CD4-positive, alpha-beta T cell (primary cell): ENCODE results near the gene ITGB6. TPM values are rescaled to one million over a fixed set of nuclear protein-coding genes. Genes with fewer than 3 reads are reported as not detected.

Experiments
- ATAC-seq: fragments of 200-7000 bp; cut with Tn5 transposase; one replicate; pipeline ENCODE4 v1.10.0; 2022; ENCODE audit warnings: mild to moderate bottlenecking; ENCODE audit not compliant: poor library complexity
- CTCF ChIA-PET: fragments of 350-600 bp; sonication (Branson Sonifier 250); formaldehyde crosslinking; loops from one replicate; lab custom pipeline; 2021; ENCODE audit warnings: antibody characterized with exemption, inconsistent platforms; lab: Charles Lee
- POLR2A ChIA-PET: fragments of 350-600 bp; sonication (Branson Sonifier 250); formaldehyde crosslinking; loops from one replicate; lab custom pipeline; 2021; ENCODE audit warnings: antibody characterized with exemption, inconsistent platforms; lab: Charles Lee
- DNase-seq, 14 experiments: peaks; one replicate each; pipeline ENCODE4 v3.0.0-alpha.2; 2013 to 2020; ENCODE audit warnings: mixed read lengths in 2 of 14
- H3K27ac ChIP-seq, 2 donors: one replicate each; pipeline versions ENCODE4 v1.5.1 to v1.7.0; 2013; ENCODE audit warnings: low read length in 2 of 2, low read depth in 1 of 2, mild to moderate bottlenecking in 1 of 2
- H3K27me3 ChIP-seq, 2 experiments: 1 replicate in 1 of 2; 2 replicates in 1 of 2; pipeline versions ENCODE4 v1.6.1 to v1.7.0; 2013; ENCODE audit warnings: low read length in 2 of 2, control low read depth in 1 of 2, mild to moderate bottlenecking in 1 of 2, moderate library complexity in 1 of 2; ENCODE audit not compliant: insufficient read depth in 2 of 2, control insufficient read depth in 1 of 2
- H3K36me3 ChIP-seq: one replicate; pipeline ENCODE4 v1.6.1; 2013; ENCODE audit warnings: low read length, control low read depth; ENCODE audit not compliant: insufficient read depth
- H3K4me1 ChIP-seq: one replicate; pipeline ENCODE4 v1.6.1; 2013; ENCODE audit warnings: low read length, control low read depth; ENCODE audit not compliant: insufficient read depth
- H3K4me3 ChIP-seq: one replicate; pipeline ENCODE4 v1.5.1; 2013; ENCODE audit warnings: mild to moderate bottlenecking, low read length, moderate library complexity
- H3K9me3 ChIP-seq, 2 experiments: 1 replicate in 1 of 2; 2 replicates in 1 of 2; pipeline versions ENCODE4 v1.6.1 to v1.7.0; 2013; ENCODE audit warnings: low read length in 2 of 2, mild to moderate bottlenecking in 2 of 2, control low read depth in 1 of 2, moderate library complexity in 1 of 2; ENCODE audit not compliant: control insufficient read depth in 1 of 2, insufficient read depth in 1 of 2
- H3K27ac Mint-ChIP-seq: one replicate; pipeline ENCODE4 v1.8.0; 2020; ENCODE audit warnings: mixed read lengths
- H3K27me3 Mint-ChIP-seq: one replicate; pipeline ENCODE4 v1.8.0; 2021; ENCODE audit warnings: mixed read lengths
- H3K36me3 Mint-ChIP-seq: one replicate; pipeline ENCODE4 v1.8.0; 2021; ENCODE audit warnings: low read depth, mixed read lengths
- H3K4me1 Mint-ChIP-seq: one replicate; pipeline ENCODE4 v1.8.0; 2021; ENCODE audit warnings: low read depth, mixed read lengths
- H3K4me3 Mint-ChIP-seq: one replicate; pipeline ENCODE4 v1.8.0; 2020; ENCODE audit warnings: mild to moderate bottlenecking, mixed read lengths
- H3K9me3 Mint-ChIP-seq: one replicate; pipeline ENCODE4 v1.8.0; 2020; ENCODE audit warnings: mixed read lengths
- intact Hi-C, 2 experiments: fragments of 100-400 bp; cut with DNase I in 1 of 2; cut with micrococcal nuclease in 1 of 2; formaldehyde crosslinking; loops; one replicate each; pipeline versions ENCODE4 v1.15.1 to v1.9.0; 2023 to 2025; cut with DNase I, micrococcal nuclease
- total RNA-seq, 174 experiments: library from RNA in 2 of 174; stranded (reverse) in 2 of 174; gene quantifications; one replicate each; pipeline ENCODE4 v1.2.3 and lab custom pipeline; 2021 to 2026
- TF ChIP-seq, protein P1 (sequence below): fragments of 200-600 bp; IDR thresholded peaks from one replicate; pipeline ENCODE4 v1.8.0; 2022; ENCODE audit warnings: antibody characterized with exemption, mild to moderate bottlenecking

ITGB6 gene
- total RNA-seq, 2 experiments from 2014 or later: not detected

DNA sequence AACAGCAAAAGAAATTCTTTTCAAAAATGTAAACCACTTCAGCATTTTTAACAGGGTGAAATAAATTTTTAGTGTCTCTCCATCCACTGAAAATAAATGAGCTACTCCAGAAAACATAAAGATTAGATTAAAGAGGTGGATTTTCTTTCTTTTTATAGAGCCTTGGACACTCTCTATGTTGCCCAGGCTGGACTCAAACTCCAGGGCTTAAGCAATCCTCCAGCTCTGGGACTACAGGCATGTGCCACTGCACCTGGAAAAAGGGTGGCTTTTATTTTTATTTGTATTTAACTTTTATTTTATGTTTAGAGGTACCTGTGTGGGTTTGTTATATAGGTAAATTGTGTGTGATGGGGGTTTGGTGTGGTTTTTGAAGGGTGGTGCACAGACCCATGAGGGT, 19.9 kb downstream of the ITGB6 start:
- ChIA-PET CTCF (no interaction called here), POLR2A (no interaction called here)
- H3K27ac Mint-ChIP-seq: no peak overlapping the region

DNA sequence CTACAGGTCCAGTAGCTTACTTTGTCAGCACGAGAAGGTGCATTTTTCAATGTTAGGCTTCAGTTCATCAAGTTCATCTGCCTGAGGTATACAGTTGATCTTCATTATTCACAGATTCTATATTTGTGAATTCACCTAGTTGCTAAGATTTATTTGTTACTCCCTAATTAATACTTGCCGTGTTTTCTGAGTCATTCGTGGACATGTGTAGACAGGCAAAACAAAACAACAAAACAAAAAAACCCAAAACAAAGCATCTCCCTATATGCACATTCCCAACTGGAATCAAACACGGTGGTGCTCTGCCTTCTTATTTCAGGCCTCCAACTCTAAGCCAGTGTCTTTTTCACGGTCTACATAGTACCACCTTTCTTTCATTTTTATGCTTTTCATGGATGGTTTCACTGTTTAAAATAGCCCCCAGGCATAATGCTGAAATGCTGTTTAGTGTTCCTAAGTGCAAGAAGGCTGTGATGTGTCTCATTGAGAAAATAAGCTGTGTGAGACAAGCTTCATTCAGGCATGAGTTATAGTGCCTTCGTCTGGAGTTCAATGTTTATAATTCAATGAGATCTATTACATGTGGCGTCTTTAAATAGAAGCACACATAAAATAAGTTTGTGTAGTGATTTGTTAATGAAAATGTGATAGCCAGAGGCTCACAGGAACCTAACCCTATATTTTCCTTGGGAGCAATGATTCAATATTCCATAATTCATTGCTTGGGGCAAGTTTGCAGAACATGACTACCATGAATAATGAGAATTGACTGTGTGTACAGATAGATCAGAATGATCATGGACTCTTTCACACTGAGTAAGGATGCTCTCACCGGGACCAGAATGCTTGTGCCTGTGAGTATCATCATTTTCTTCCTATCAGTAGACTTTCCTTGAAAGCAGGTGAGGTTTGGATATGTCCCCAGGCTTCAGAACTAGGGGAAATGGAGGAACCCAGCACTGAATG, 24.6 kb downstream of the ITGB6 start:
- no peak overlapping the region for H3K27ac ChIP-seq
- H3K27me3 ChIP-seq: no peaks in the 10 kb centered on the region
- no peak for DNase-seq
- no peak overlapping the region for H3K27ac Mint-ChIP-seq
- no peaks in the 10 kb centered on the region for H3K36me3 ChIP-seq
- intact Hi-C loops: no loop called here
- no peak for ATAC-seq
- ChIA-PET CTCF (no interaction called here), POLR2A (no interaction called here)
- TF ChIP-seq, protein P1, sequence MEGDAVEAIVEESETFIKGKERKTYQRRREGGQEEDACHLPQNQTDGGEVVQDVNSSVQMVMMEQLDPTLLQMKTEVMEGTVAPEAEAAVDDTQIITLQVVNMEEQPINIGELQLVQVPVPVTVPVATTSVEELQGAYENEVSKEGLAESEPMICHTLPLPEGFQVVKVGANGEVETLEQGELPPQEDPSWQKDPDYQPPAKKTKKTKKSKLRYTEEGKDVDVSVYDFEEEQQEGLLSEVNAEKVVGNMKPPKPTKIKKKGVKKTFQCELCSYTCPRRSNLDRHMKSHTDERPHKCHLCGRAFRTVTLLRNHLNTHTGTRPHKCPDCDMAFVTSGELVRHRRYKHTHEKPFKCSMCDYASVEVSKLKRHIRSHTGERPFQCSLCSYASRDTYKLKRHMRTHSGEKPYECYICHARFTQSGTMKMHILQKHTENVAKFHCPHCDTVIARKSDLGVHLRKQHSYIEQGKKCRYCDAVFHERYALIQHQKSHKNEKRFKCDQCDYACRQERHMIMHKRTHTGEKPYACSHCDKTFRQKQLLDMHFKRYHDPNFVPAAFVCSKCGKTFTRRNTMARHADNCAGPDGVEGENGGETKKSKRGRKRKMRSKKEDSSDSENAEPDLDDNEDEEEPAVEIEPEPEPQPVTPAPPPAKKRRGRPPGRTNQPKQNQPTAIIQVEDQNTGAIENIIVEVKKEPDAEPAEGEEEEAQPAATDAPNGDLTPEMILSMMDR: no peak
- no peaks in the 10 kb centered on the region for H3K4me1 ChIP-seq
- H3K9me3 ChIP-seq: no peaks in the 10 kb centered on the region
- no peaks in the 10 kb centered on the region for H3K4me1 Mint-ChIP-seq
- no peak overlapping the region for H3K4me3 Mint-ChIP-seq
- no peak overlapping the region for H3K4me3 ChIP-seq
- H3K36me3 Mint-ChIP-seq: no peaks in the 10 kb centered on the region
- H3K9me3 Mint-ChIP-seq: no peaks in the 10 kb centered on the region
- no peaks in the 10 kb centered on the region for H3K27me3 Mint-ChIP-seq

More for the DNA sequence above, 19.9 kb downstream of the ITGB6 start:
- intact Hi-C loops: no loop called here
- no peaks in the 10 kb centered on the region for H3K9me3 ChIP-seq
- no peaks in the 10 kb centered on the region for H3K27me3 ChIP-seq
- Mint-ChIP-seq H3K4me3 (no peak overlapping the region), H3K9me3 (peaks cover under 1% of the 10 kb centered on the region), H3K4me1 (peaks cover 20% of the 10 kb centered on the region), H3K36me3 (no peaks in the 10 kb centered on the region), H3K27me3 (no peaks in the 10 kb centered on the region)
- TF ChIP-seq, protein P1: no peak
- no peak for ATAC-seq
- no peak overlapping the region for H3K4me3 ChIP-seq
- no peak overlapping the region for H3K27ac ChIP-seq
- peaks cover 11% of the 10 kb centered on the region for H3K4me1 ChIP-seq
- H3K36me3 ChIP-seq: no peaks in the 10 kb centered on the region
- DNase-seq: no peak

DNA sequence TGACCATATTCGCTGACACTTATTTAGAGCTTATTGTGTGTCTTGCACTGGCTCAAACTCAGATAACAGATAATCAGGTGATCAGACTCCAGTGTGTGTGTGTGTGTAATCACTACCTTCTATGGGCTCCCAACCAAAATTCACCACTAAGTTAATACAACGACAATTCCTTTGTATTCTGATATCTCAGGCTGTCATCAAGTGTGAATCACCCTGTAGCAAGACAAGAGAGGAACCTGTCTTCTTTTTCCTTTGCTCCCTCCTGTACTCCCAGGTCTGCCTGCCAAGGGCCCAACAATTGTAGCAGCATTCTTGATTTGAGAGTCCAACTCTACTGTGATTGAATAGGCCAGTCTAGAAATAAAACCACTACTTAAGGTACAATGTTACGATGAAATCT, 25.8 kb downstream of the ITGB6 start:
- Mint-ChIP-seq H3K27ac (no peak overlapping the region), H3K9me3 (no peaks in the 10 kb centered on the region), H3K36me3 (no peaks in the 10 kb centered on the region), H3K27me3 (no peaks in the 10 kb centered on the region), H3K4me3 (no peak overlapping the region), H3K4me1 (no peaks in the 10 kb centered on the region)
- Histone ChIP-seq H3K4me1 (no peaks in the 10 kb centered on the region), H3K27ac (no peak overlapping the region), H3K36me3 (no peaks in the 10 kb centered on the region), H3K27me3 (no peaks in the 10 kb centered on the region), H3K9me3 (no peaks in the 10 kb centered on the region), H3K4me3 (no peak overlapping the region)
- intact Hi-C loops: no loop called here
- ATAC-seq (no peak), DNase-seq (no peak)
- CTCF ChIA-PET: no interaction called here
- POLR2A ChIA-PET: no interaction called here
- TF ChIP-seq, protein P1: no peak
